Stomach (tissue), 4 donors: ENCODE data around the gene PRKCQ.

Experiments used
- CTCF ChIP-seq, 7 experiments: fragments of 450-650 bp in 4 of 7; fragments of 200-600 bp in 3 of 7; sonication (generic) in 3 of 7; IDR thresholded peaks; one replicate each; pipeline ENCODE4 v1.5.1; 2016 to 2019; ENCODE audit warnings: antibody characterized with exemption in 7 of 7, control low read depth in 2 of 7, mild to moderate bottlenecking in 1 of 7
- POLR2AphosphoS5 ChIP-seq, 3 donors: sonication (generic); formaldehyde crosslinking; IDR thresholded peaks; one replicate each; pipeline ENCODE4 v1.6.1; 2016; ENCODE audit warnings: antibody characterized with exemption in 3 of 3

DNA sequence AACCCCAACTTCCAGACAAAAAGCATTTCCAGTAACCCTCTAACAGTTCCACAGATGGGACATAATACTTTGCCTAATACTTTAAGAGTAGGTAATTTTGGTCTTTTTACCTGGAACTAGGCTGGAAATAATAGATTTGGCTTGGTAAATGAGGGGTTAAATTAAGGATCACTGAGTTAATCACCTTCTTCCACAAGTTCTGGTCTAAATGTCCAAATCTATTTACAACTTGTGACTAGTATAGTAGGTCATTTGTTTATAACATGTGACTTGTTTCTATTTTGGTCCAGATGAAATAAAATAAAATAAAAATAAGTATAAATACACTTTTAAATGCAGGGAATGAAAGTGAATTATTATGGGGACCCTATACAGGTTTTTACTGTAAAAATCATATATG lies 80.1 kb downstream of the PRKCQ start:
- TF ChIP-seq POLR2AphosphoS5 (IDR thresholded peaks at IDR 0.05) = no peak
- TF ChIP-seq CTCF (IDR thresholded peaks at IDR 0.05) = no peak
